Neural cell (in vitro differentiated cells): Measurements from ENCODE around the gene NID2. TPM values are rescaled to one million over a fixed set of nuclear protein-coding genes. Genes with fewer than 3 reads are reported as not detected.

Experiments
- H2AFZ ChIP-seq: fragments of 200-600, 300-800 bp; sonication (generic), shearing (Covaris generic); 2 replicates; pipeline ENCODE4 v1.6.0; 2014; ENCODE audit warnings: low read depth, mild to moderate bottlenecking, antibody characterized with exemption, low read length, moderate library complexity
- H3F3A ChIP-seq: fragments of 200-600 bp; shearing (Covaris generic); 2 replicates; pipeline ENCODE4 v1.6.1; 2016; ENCODE audit warnings: mild to moderate bottlenecking, moderate library complexity, mixed read lengths, antibody characterized with exemption, low read length; ENCODE audit not compliant: insufficient read depth, poor library complexity, severe bottlenecking
- H3K27ac ChIP-seq: fragments of 200-600, 300-800 bp; sonication (generic), shearing (Covaris generic); 2 replicates; pipeline ENCODE4 v1.5.1; 2014; ENCODE audit warnings: mild to moderate bottlenecking, low read length, moderate library complexity
- H3K27me3 ChIP-seq: fragments of 300-800, 200-600 bp; sonication (generic), shearing (Covaris generic); 2 replicates; pipeline ENCODE4 v1.6.0; 2014; ENCODE audit warnings: mild to moderate bottlenecking, low read depth, low read length, moderate library complexity; ENCODE audit not compliant: insufficient read depth
- H3K36me3 ChIP-seq: fragments of 300-800, 200-600 bp; sonication (generic), shearing (Covaris generic); 2 replicates; pipeline ENCODE4 v1.5.1; 2014; ENCODE audit warnings: mild to moderate bottlenecking, antibody characterized with exemption, low read length, moderate library complexity; ENCODE audit not compliant: insufficient read depth
- H3K4me2 ChIP-seq: fragments of 300-800, 200-600 bp; sonication (generic), shearing (Covaris generic); 2 replicates; pipeline ENCODE4 v1.6.0; 2014; ENCODE audit warnings: mild to moderate bottlenecking, low read length
- H3K4me3 ChIP-seq: fragments of 300-800, 200-600 bp; sonication (generic), shearing (Covaris generic); 2 replicates; pipeline ENCODE4 v1.5.1; 2014; ENCODE audit warnings: mild to moderate bottlenecking, low read length, moderate library complexity
- H3K79me2 ChIP-seq: fragments of 200-600 bp; shearing (Covaris generic); replicated peaks from 2 replicates; pipeline ENCODE4 v1.6.0; 2014; ENCODE audit warnings: mild to moderate bottlenecking, low read length, moderate library complexity; ENCODE audit not compliant: insufficient read depth
- H3K9ac ChIP-seq: fragments of 300-800, 200-600 bp; sonication (generic), shearing (Covaris generic); 2 replicates; pipeline ENCODE4 v1.6.1; 2016; ENCODE audit warnings: mild to moderate bottlenecking, low read length, mixed read lengths
- H3K9me2 ChIP-seq: fragments of 200-600 bp; shearing (Covaris generic); 2 replicates; pipeline ENCODE4 v1.6.1; 2016; ENCODE audit warnings: mild to moderate bottlenecking, low read length, mixed read lengths; ENCODE audit not compliant: insufficient read depth
- H3K9me3 ChIP-seq: fragments of 200-600, 300-800 bp; sonication (generic), shearing (Covaris generic); 2 replicates; pipeline ENCODE4 v1.6.1; 2016; ENCODE audit warnings: mild to moderate bottlenecking, mixed run types, low read length, moderate library complexity, mixed read lengths
- H4K20me1 ChIP-seq: fragments of 200-600 bp; shearing (Covaris generic); 2 replicates; pipeline ENCODE4 v1.6.1; 2016; ENCODE audit warnings: mild to moderate bottlenecking, mixed run types; ENCODE audit not compliant: insufficient read depth
- EP300 ChIP-seq: fragments of 450-650 bp; conservative IDR thresholded peaks from 2 replicates; pipeline ENCODE4 v1.6.1; 2014; ENCODE audit warnings: antibody characterized with exemption, mild to moderate bottlenecking, moderate library complexity; ENCODE audit not compliant: poor library complexity, severe bottlenecking
- EZH2 ChIP-seq: fragments of 200-600, 300-800 bp; shearing (Covaris generic), sonication (generic); IDR thresholded peaks from 2 replicates; pipeline ENCODE4 v1.6.1; 2014; ENCODE audit warnings: antibody characterized with exemption, low read length, borderline replicate concordance, mild to moderate bottlenecking; ENCODE audit not compliant: insufficient read depth, poor library complexity, severe bottlenecking
- MXI1 ChIP-seq: fragments of 450-650 bp; conservative IDR thresholded peaks from 2 replicates; pipeline ENCODE4 v1.6.1; 2014; ENCODE audit warnings: antibody characterized with exemption, mild to moderate bottlenecking; ENCODE audit not compliant: poor library complexity, severe bottlenecking
- POLR2AphosphoS5 ChIP-seq: IDR thresholded peaks from 2 replicates; pipeline ENCODE4 v1.6.1; 2012
- RAD21 ChIP-seq: fragments of 450-650 bp; conservative IDR thresholded peaks from 2 replicates; pipeline ENCODE4 v1.6.1; 2014; ENCODE audit warnings: antibody characterized with exemption, mild to moderate bottlenecking, moderate library complexity
- SMC3 ChIP-seq: fragments of 450-650 bp; conservative IDR thresholded peaks from 2 replicates; pipeline ENCODE4 v1.6.1; 2014; ENCODE audit warnings: antibody characterized with exemption, mild to moderate bottlenecking, moderate library complexity; ENCODE audit not compliant: poor library complexity
- TAF1 ChIP-seq: IDR thresholded peaks from 2 replicates; pipeline ENCODE4 v1.6.1; 2012; ENCODE audit warnings: low read depth
- polyA plus RNA-seq: library from polyadenylated mRNA; depleted of rRNA; stranded (reverse); fragments of >200 nt; gene quantifications from 2 replicates; pipeline ENCODE4 v1.2.3, GENCODE V29; 2014
- TF ChIP-seq, protein P1 (sequence below): IDR thresholded peaks from 2 replicates; pipeline ENCODE4 v1.6.1; 2012; ENCODE audit warnings: borderline replicate concordance
- TF ChIP-seq, protein P2 (sequence below): fragments of 450-650 bp; IDR thresholded peaks from 2 replicates; pipeline ENCODE4 v1.5.1; 2014; ENCODE audit warnings: antibody characterized with exemption, mild to moderate bottlenecking, moderate library complexity; ENCODE audit not compliant: poor library complexity, severe bottlenecking

The NID2 gene
- polyA plus RNA-seq, 1 donor from 2014 or later: 1.1 TPM

DNA sequence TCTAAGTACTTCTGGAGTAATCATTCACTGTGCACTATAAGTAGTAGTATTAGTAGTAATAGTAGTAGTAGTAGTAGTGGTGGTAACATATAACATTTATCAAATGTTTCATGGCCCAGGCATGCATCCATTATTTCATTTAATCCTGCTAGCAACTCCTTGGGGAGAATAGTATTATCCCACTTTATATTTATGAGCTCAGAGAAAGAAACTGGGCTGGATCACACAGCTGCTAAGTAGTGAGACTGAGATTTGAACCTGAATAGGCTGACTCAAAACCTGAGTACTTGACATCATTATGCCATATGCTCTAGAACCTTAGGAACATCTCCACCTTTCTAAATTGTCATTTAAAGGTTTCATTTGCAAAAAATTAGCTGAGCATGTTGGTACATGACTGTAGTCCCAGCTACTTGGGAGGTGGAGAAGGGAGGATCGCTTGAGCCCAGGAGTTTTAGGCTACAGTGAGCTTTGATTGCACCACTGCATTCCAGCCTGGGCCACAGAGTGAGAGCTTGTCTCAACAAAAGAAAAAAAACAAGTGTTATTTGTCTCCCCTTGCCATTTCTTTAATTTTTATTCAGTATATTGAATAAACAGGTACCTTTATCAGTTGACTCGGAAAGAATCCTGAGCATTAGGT, 11.4 kb upstream of the NID2 start:
- Histone ChIP-seq H3K36me3 (no peaks in the 10 kb centered on the region), H4K20me1 (no peaks in the 10 kb centered on the region), H3K4me2 (no peak overlapping the region), H3K9me3 (peaks cover 4% of the 10 kb centered on the region), H3K9ac (no peak overlapping the region), H3K27ac (peak overlapping the region; percentile 32), H3F3A (no peaks in the 10 kb centered on the region), H2AFZ (no peak overlapping the region), H3K9me2 (no peaks in the 10 kb centered on the region), H3K79me2 (no peaks in the 10 kb centered on the region), H3K27me3 (no peaks in the 10 kb centered on the region), H3K4me3 (no peak overlapping the region)
- TF ChIP-seq EP300: no peak
- no peak for TF ChIP-seq POLR2AphosphoS5
- TF ChIP-seq TAF1: no peak
- TF ChIP-seq MXI1: no peak
- TF ChIP-seq EZH2: no peak
- TF ChIP-seq, protein P1, sequence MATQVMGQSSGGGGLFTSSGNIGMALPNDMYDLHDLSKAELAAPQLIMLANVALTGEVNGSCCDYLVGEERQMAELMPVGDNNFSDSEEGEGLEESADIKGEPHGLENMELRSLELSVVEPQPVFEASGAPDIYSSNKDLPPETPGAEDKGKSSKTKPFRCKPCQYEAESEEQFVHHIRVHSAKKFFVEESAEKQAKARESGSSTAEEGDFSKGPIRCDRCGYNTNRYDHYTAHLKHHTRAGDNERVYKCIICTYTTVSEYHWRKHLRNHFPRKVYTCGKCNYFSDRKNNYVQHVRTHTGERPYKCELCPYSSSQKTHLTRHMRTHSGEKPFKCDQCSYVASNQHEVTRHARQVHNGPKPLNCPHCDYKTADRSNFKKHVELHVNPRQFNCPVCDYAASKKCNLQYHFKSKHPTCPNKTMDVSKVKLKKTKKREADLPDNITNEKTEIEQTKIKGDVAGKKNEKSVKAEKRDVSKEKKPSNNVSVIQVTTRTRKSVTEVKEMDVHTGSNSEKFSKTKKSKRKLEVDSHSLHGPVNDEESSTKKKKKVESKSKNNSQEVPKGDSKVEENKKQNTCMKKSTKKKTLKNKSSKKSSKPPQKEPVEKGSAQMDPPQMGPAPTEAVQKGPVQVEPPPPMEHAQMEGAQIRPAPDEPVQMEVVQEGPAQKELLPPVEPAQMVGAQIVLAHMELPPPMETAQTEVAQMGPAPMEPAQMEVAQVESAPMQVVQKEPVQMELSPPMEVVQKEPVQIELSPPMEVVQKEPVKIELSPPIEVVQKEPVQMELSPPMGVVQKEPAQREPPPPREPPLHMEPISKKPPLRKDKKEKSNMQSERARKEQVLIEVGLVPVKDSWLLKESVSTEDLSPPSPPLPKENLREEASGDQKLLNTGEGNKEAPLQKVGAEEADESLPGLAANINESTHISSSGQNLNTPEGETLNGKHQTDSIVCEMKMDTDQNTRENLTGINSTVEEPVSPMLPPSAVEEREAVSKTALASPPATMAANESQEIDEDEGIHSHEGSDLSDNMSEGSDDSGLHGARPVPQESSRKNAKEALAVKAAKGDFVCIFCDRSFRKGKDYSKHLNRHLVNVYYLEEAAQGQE: no peak
- no peak for TF ChIP-seq RAD21
- TF ChIP-seq, protein P2, sequence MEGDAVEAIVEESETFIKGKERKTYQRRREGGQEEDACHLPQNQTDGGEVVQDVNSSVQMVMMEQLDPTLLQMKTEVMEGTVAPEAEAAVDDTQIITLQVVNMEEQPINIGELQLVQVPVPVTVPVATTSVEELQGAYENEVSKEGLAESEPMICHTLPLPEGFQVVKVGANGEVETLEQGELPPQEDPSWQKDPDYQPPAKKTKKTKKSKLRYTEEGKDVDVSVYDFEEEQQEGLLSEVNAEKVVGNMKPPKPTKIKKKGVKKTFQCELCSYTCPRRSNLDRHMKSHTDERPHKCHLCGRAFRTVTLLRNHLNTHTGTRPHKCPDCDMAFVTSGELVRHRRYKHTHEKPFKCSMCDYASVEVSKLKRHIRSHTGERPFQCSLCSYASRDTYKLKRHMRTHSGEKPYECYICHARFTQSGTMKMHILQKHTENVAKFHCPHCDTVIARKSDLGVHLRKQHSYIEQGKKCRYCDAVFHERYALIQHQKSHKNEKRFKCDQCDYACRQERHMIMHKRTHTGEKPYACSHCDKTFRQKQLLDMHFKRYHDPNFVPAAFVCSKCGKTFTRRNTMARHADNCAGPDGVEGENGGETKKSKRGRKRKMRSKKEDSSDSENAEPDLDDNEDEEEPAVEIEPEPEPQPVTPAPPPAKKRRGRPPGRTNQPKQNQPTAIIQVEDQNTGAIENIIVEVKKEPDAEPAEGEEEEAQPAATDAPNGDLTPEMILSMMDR: no peak
- no peak for TF ChIP-seq SMC3

DNA sequence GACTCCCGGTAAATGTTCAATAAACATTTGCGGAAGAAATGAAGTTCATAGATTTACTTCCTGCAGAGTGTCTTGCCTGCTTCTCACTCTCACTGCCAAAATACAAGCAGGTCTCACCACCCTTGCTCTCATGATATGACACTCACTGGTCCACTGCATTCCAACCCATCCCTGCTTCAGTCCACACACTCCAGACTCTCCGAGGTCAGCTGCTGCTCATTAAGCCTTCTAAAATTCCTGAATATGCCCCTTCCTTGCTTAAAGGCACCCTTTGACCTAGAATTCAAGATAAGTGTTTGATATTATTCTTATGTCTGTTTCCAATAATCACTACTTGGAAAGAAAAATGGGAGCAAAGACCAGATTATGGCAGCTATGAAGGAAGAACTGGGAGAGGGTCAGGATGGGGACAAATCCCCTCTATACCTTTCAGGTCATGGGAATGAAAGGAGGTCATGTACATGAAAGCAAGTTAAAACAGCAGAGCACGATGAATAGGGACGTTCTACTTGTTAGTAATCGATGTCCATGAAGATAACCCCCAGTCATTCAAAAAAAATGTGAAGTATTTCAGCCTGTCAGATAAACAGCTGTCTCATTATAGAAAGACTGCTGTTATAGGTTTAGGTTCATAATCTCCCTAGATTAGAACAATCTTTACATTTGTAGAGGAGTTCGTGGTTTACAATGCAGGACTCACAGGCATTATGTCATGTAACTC, 10.5 kb upstream of the NID2 start:
- Histone ChIP-seq H3K9me3 (peaks cover 4% of the 10 kb centered on the region), H2AFZ (no peak overlapping the region), H3K4me2 (no peak overlapping the region), H4K20me1 (no peaks in the 10 kb centered on the region), H3K9ac (no peak overlapping the region), H3K36me3 (no peaks in the 10 kb centered on the region), H3K4me3 (no peak overlapping the region), H3K79me2 (no peaks in the 10 kb centered on the region), H3F3A (no peaks in the 10 kb centered on the region), H3K27ac (no peak overlapping the region), H3K9me2 (no peaks in the 10 kb centered on the region), H3K27me3 (no peaks in the 10 kb centered on the region)
- TF ChIP-seq EP300 (no peak), TAF1 (no peak), RAD21 (no peak), EZH2 (no peak), SMC3 (no peak), MXI1 (no peak), POLR2AphosphoS5 (no peak)
- TF ChIP-seq, protein P2: no peak
- TF ChIP-seq, protein P1: no peak
